H54 (cell line): Measurements from ENCODE around the gene GTPBP2.
"Not testable (repeated sequence)": the region's sequence is repeated elsewhere in the genome, so short reads cannot be mapped to it uniquely, and the experiment has no call there.

Source experiments
- DNase-seq: peaks from one replicate; pipeline ENCODE4 v3.0.0; 2011; ENCODE audit warnings: low spot score, mixed read lengths; ENCODE audit not compliant: insufficient read length
- FAIRE-seq: peaks from 3 replicates; lab custom pipeline; 2011; peaks lifted over from hg19 to GRCh38; lab: Jason Lieb, UNC
- POLR2A ChIP-seq: IDR thresholded peaks from 2 replicates; pipeline ENCODE4 v1.6.1; 2011; ENCODE audit warnings: low read depth, mild to moderate bottlenecking, low read length

GTPBP2 gene

GRCh38 chr6:43668151-43669028, 39.3 kb upstream of the GTPBP2 start:
- TF ChIP-seq POLR2A: peak; percentile 21; the same call in 1 of the 2 replicates
- FAIRE-seq: no peak
- peak; percentile 74 for DNase-seq

- TF ChIP-seq POLR2A: 0 out of 2 replicates have a peak, but pooled peaks have one; percentile 5
- FAIRE-seq (no peak), DNase-seq (peak; percentile 88)
Measured at GRCh38 chr6:43667245-43668150, 38.4 kb upstream of the GTPBP2 start.

GRCh38 chr6:43666196-43666920, 37.3 kb upstream of the GTPBP2 start:
- FAIRE-seq: no peak
- no peak for DNase-seq
- TF ChIP-seq POLR2A: no peak

GRCh38 chr6:43665376-43665775, 36.3 kb upstream of the GTPBP2 start:
- DNase-seq: peak; percentile 89
- no peak for TF ChIP-seq POLR2A
- no peak for FAIRE-seq

- DNase-seq, FAIRE-seq: not testable (repeated sequence)
Measured at GRCh38 chr6:43662948-43663347, 33.9 kb upstream of the GTPBP2 start.

- DNase-seq (no peak), FAIRE-seq (no peak)
- no peak for TF ChIP-seq POLR2A
Measured at GRCh38 chr6:43658161-43658560, 29.1 kb upstream of the GTPBP2 start.

GRCh38 chr6:43657221-43657802, 28.2 kb upstream of the GTPBP2 start:
- FAIRE-seq: no peak
- TF ChIP-seq POLR2A: no peak
- no peak for DNase-seq

GRCh38 chr6:43652822-43653221, 23.8 kb upstream of the GTPBP2 start:
- not testable (repeated sequence) for DNase-seq, FAIRE-seq

- no peak for FAIRE-seq
Measured at GRCh38 chr6:43648248-43648647, 19.2 kb upstream of the GTPBP2 start.

GRCh38 chr6:43647613-43648012, 18.5 kb upstream of the GTPBP2 start:
- DNase-seq: no peak
- no peak for FAIRE-seq
- TF ChIP-seq POLR2A: no peak

More at GRCh38 chr6:43648248-43648647, 19.2 kb upstream of the GTPBP2 start:
- DNase-seq: no peak
- TF ChIP-seq POLR2A: no peak

GRCh38 chr6:43645613-43645964, 16.5 kb upstream of the GTPBP2 start:
- DNase-seq (no peak), FAIRE-seq (no peak)
- no peak for TF ChIP-seq POLR2A

GRCh38 chr6:43644940-43645612, 16.0 kb upstream of the GTPBP2 start, which contains the start of gene RSPH9:
RSPH9 (plus strand) TSS chr6:43645036; CDS start chr6:43645099, 63 bp downstream.
- DNase-seq (no peak), FAIRE-seq (no peak)
- no peak for TF ChIP-seq POLR2A
